HepG2 (cell line): ENCODE results near the gene RUSF1. TPM values are rescaled to one million over a fixed set of nuclear protein-coding genes. Genes with fewer than 3 reads are reported as not detected.

Source experiments
- BRCA1 ChIP-seq: sonication (generic); formaldehyde crosslinking; IDR thresholded peaks from 2 replicates; pipeline ENCODE4 v1.4.0; 2020; ENCODE audit warnings: missing genetic modification reagents
- DPF2 ChIP-seq: sonication (generic); formaldehyde crosslinking; IDR thresholded peaks from 2 replicates; pipeline ENCODE4 v1.4.0; 2020; ENCODE audit warnings: mild to moderate bottlenecking, low read depth, missing genetic modification reagents, borderline replicate concordance
- GABPA ChIP-seq, 2 experiments: IDR thresholded peaks; 2 replicates each; pipeline ENCODE4 v1.6.1; 2011 to 2016; ENCODE audit warnings: low read depth in 2 of 2, low read length in 1 of 2, missing biosample characterization in 1 of 2, missing genetic modification characterization in 1 of 2
- GATAD1 ChIP-seq: IDR thresholded peaks from 2 replicates; pipeline ENCODE4 v1.6.1; 2016; ENCODE audit warnings: missing genetic modification reagents, missing compliant biosample characterization
- HNF4G ChIP-seq, 2 experiments: sonication (generic) in 1 of 2; formaldehyde crosslinking in 1 of 2; IDR thresholded peaks; 2 replicates each; pipeline versions ENCODE4 v1.4.0 to v1.6.1; 2011 to 2020; ENCODE audit warnings: borderline replicate concordance in 2 of 2, low read depth in 2 of 2, mild to moderate bottlenecking in 2 of 2, low read length in 1 of 2, missing genetic modification reagents in 1 of 2, moderate library complexity in 1 of 2
- HNRNPLL ChIP-seq: fragments of 200-400 bp; formaldehyde crosslinking; IDR thresholded peaks from 2 replicates; pipeline ENCODE4 v1.6.1; 2017; ENCODE audit warnings: mild to moderate bottlenecking, low read depth, low read length; ENCODE audit not compliant: poor library complexity, severe bottlenecking
- HOXA9 ChIP-seq: sonication (generic); formaldehyde crosslinking; IDR thresholded peaks from 2 replicates; pipeline ENCODE4 v1.8.1; 2022; ENCODE audit warnings: missing genetic modification reagents, mild to moderate bottlenecking, moderate library complexity, borderline replicate concordance
- MBD4 ChIP-seq: IDR thresholded peaks from 2 replicates; pipeline ENCODE4 v1.6.1; 2012; ENCODE audit warnings: low read length, inconsistent platforms, borderline replicate concordance
- PAF1 ChIP-seq: IDR thresholded peaks from 2 replicates; pipeline ENCODE4 v1.6.1; 2016; ENCODE audit warnings: missing genetic modification reagents, missing compliant biosample characterization
- SATB2 ChIP-seq: sonication (generic); formaldehyde crosslinking; IDR thresholded peaks from 2 replicates; pipeline ENCODE4 v1.5.0; 2020; ENCODE audit warnings: missing genetic modification reagents
- SMC3 ChIP-seq: IDR thresholded peaks from 2 replicates; pipeline ENCODE4 v1.6.1; 2011; ENCODE audit warnings: low read length, improper control_type of control experiment
- TEAD3 ChIP-seq: optimal IDR thresholded peaks from 2 replicates; pipeline ENCODE3; 2016; ENCODE audit warnings: borderline replicate concordance
- THAP11 ChIP-seq: IDR thresholded peaks from 2 replicates; pipeline ENCODE4 v1.6.1; 2016; ENCODE audit warnings: missing biosample characterization, missing genetic modification reagents
- ZNF329 ChIP-seq: sonication (generic); formaldehyde crosslinking; IDR thresholded peaks from 2 replicates; pipeline ENCODE4 v1.9.0; 2021; ENCODE audit warnings: low read depth, mild to moderate bottlenecking, missing genetic modification reagents
- ZNF501 ChIP-seq: sonication (generic); formaldehyde crosslinking; IDR thresholded peaks from 2 replicates; pipeline ENCODE4 v1.5.1; 2020; ENCODE audit warnings: mild to moderate bottlenecking, moderate library complexity, missing genetic modification reagents
- ZNF703 ChIP-seq: sonication (generic); formaldehyde crosslinking; IDR thresholded peaks from 2 replicates; pipeline ENCODE4 v1.5.1; 2020; ENCODE audit warnings: missing genetic modification reagents, mild to moderate bottlenecking, moderate library complexity, borderline replicate concordance
- ZNF746 ChIP-seq: sonication (generic); formaldehyde crosslinking; IDR thresholded peaks from 2 replicates; pipeline ENCODE4 v1.8.0; 2022; ENCODE audit warnings: mild to moderate bottlenecking, missing genetic modification reagents
- ZNF777 ChIP-seq: sonication (generic); formaldehyde crosslinking; IDR thresholded peaks from 2 replicates; pipeline ENCODE4 v1.4.0; 2020; ENCODE audit warnings: missing genetic modification reagents
- ZSCAN21 ChIP-seq: sonication (generic); formaldehyde crosslinking; IDR thresholded peaks from 2 replicates; pipeline ENCODE4 v1.8.0; 2022; ENCODE audit warnings: mild to moderate bottlenecking, missing genetic modification reagents, moderate library complexity, borderline replicate concordance
- polyA plus RNA-seq, 8 experiments: library from polyadenylated mRNA; depleted of rRNA in 3 of 8; stranded (reverse) in 7 of 8; unstranded in 1 of 8; fragments of >200 nt; fragmentation: Illumina TruSeq in 4 of 8; extraction: Trizol in 4 of 8; gene quantifications; 2 replicates each; pipeline versions ENCODE4 v1.2.1 to v1.2.3, GENCODE V29; 2011 to 2016; ENCODE audit warnings: low read depth in 4 of 8, missing spikeins in 1 of 8, mixed read lengths in 1 of 8; ENCODE audit not compliant: insufficient read depth in 1 of 8
- total RNA-seq, 5 experiments: library from RNA; depleted of rRNA; stranded (reverse); fragments of >200 nt; fragmentation: Illumina TruSeq; extraction: Trizol; gene quantifications; 2 replicates each; pipeline ENCODE4 v1.2.3, GENCODE V29; 2016; ENCODE audit warnings: low read depth in 1 of 5
- TF ChIP-seq, protein P1 (sequence below): sonication (generic); formaldehyde crosslinking; IDR thresholded peaks from 2 replicates; pipeline ENCODE4 v1.5.1; 2020; ENCODE audit warnings: mild to moderate bottlenecking, missing genetic modification reagents, moderate library complexity
- TF ChIP-seq, protein P2 (sequence below): sonication (generic); formaldehyde crosslinking; IDR thresholded peaks from 2 replicates; pipeline ENCODE4 v1.4.0; 2020; ENCODE audit warnings: missing genetic modification reagents, mild to moderate bottlenecking, borderline replicate concordance
- TF ChIP-seq, protein P3 (sequence below): sonication (generic); formaldehyde crosslinking; IDR thresholded peaks from 2 replicates; pipeline ENCODE4 v1.8.1; 2023; ENCODE audit warnings: mild to moderate bottlenecking, missing genetic modification reagents

RUSF1 gene
- total and polyA plus RNA-seq, 2 of the 13 experiments (the other 11 are each of a cell fraction or from before 2014, with no cell fraction given) = 40.8 to 50.2 TPM

DNA sequence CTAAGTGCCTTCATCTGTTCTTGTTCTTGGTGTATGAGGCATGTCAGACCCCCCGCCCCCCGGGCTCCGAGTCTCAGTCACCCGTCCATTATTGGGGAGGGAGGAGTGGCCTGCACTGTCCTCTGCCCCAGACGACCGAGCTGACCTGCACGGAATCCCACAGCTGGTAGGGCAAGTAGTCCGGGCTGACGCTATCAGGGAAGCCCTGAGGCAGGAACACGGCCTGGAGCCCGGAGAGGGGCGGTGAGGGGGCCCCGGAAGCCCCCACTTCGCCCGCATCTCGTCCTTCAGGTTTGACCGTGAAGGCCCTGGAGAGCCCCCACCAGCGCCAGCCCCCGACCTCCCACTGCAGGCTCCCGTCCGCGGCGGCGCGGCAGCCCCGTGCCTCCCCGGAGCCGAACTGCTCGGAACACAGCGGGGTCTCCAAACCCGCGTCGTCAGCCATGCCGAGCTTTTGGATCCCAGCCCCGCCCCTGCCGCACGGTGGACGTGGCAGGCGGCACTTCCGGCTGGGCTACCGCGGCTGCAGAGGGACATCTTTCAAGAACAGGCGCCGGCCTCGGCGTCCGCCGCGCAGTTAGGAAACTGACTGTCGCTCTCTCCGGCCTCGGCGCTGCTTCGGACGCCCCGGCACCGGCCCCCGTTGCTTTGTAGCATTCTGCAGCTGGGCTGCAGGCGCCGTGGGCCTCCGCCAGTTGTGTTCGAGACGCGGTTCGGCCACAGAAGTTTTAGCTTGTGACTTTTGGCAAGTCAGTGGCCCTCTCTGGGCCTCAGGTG lies at the start of gene RUSF1 (continued):
- TF ChIP-seq, protein P1, sequence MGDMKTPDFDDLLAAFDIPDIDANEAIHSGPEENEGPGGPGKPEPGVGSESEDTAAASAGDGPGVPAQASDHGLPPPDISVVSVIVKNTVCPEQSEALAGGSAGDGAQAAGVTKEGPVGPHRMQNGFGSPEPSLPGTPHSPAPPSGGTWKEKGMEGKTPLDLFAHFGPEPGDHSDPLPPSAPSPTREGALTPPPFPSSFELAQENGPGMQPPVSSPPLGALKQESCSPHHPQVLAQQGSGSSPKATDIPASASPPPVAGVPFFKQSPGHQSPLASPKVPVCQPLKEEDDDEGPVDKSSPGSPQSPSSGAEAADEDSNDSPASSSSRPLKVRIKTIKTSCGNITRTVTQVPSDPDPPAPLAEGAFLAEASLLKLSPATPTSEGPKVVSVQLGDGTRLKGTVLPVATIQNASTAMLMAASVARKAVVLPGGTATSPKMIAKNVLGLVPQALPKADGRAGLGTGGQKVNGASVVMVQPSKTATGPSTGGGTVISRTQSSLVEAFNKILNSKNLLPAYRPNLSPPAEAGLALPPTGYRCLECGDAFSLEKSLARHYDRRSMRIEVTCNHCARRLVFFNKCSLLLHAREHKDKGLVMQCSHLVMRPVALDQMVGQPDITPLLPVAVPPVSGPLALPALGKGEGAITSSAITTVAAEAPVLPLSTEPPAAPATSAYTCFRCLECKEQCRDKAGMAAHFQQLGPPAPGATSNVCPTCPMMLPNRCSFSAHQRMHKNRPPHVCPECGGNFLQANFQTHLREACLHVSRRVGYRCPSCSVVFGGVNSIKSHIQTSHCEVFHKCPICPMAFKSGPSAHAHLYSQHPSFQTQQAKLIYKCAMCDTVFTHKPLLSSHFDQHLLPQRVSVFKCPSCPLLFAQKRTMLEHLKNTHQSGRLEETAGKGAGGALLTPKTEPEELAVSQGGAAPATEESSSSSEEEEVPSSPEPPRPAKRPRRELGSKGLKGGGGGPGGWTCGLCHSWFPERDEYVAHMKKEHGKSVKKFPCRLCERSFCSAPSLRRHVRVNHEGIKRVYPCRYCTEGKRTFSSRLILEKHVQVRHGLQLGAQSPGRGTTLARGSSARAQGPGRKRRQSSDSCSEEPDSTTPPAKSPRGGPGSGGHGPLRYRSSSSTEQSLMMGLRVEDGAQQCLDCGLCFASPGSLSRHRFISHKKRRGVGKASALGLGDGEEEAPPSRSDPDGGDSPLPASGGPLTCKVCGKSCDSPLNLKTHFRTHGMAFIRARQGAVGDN = peak; percentile 96
- TF ChIP-seq THAP11 (CRISPR knock-in tag) (peak; percentile 96), ZSCAN21 (CRISPR knock-in tag) (peak; percentile 43), HOXA9 (CRISPR knock-in tag) (no peak; the same call in 1 of the 2 replicates), ZNF703 (CRISPR knock-in tag) (no peak), HNF4G (IDR thresholded peaks at IDR 0.05; ENCODE audit: borderline replicate concordance, low read depth, low read length) (peak; percentile 46; the same call in 1 of the 2 replicates), HNF4G (CRISPR knock-in tag; IDR thresholded peaks at IDR 0.05; ENCODE audit: borderline replicate concordance, low read depth) (peak; percentile 68; the same call in 1 of the 2 replicates), TEAD3 (CRISPR knock-in tag) (peak; percentile 52), DPF2 (CRISPR knock-in tag) (no peak), GABPA (IDR thresholded peaks at IDR 0.05; ENCODE audit: low read depth, low read length) (peak; percentile 86), GABPA (CRISPR knock-in tag; IDR thresholded peaks at IDR 0.05; ENCODE audit: low read depth) (peak; percentile 95), PAF1 (CRISPR knock-in tag) (no peak), ZNF746 (peak; percentile 40; the same call in 1 of the 2 replicates), ZNF777 (CRISPR knock-in tag) (peak; percentile 77), GATAD1 (CRISPR knock-in tag) (peak; percentile 98), MBD4 (no peak), ZNF501 (peak; percentile 99), ZNF329 (peak; percentile 93), SMC3 (no peak), HNRNPLL (peak; percentile 94), SATB2 (peak; percentile 83), BRCA1 (CRISPR knock-in tag) (peak; percentile 52)
- TF ChIP-seq, protein P2, sequence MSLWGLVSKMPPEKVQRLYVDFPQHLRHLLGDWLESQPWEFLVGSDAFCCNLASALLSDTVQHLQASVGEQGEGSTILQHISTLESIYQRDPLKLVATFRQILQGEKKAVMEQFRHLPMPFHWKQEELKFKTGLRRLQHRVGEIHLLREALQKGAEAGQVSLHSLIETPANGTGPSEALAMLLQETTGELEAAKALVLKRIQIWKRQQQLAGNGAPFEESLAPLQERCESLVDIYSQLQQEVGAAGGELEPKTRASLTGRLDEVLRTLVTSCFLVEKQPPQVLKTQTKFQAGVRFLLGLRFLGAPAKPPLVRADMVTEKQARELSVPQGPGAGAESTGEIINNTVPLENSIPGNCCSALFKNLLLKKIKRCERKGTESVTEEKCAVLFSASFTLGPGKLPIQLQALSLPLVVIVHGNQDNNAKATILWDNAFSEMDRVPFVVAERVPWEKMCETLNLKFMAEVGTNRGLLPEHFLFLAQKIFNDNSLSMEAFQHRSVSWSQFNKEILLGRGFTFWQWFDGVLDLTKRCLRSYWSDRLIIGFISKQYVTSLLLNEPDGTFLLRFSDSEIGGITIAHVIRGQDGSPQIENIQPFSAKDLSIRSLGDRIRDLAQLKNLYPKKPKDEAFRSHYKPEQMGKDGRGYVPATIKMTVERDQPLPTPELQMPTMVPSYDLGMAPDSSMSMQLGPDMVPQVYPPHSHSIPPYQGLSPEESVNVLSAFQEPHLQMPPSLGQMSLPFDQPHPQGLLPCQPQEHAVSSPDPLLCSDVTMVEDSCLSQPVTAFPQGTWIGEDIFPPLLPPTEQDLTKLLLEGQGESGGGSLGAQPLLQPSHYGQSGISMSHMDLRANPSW (CRISPR knock-in tag) = peak; percentile 93
- TF ChIP-seq, protein P3, sequence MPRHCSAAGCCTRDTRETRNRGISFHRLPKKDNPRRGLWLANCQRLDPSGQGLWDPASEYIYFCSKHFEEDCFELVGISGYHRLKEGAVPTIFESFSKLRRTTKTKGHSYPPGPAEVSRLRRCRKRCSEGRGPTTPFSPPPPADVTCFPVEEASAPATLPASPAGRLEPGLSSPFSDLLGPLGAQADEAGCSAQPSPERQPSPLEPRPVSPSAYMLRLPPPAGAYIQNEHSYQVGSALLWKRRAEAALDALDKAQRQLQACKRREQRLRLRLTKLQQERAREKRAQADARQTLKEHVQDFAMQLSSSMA (CRISPR knock-in tag) = peak; percentile 95
